Suprapubic skin (tissue), 3 donors: ENCODE data around the gene LIN28A.

ENCODE experiments used
- CTCF ChIP-seq, 2 donors: fragments of 200-600 bp in 1 of 2; fragments of 450-650 bp in 1 of 2; sonication (generic) in 1 of 2; IDR thresholded peaks; one replicate each; pipeline ENCODE4 v1.5.1; 2016 to 2019; ENCODE audit warnings: antibody characterized with exemption in 2 of 2, mild to moderate bottlenecking in 1 of 2, moderate library complexity in 1 of 2
- POLR2A ChIP-seq, 2 donors: fragments of 450-650 bp; IDR thresholded peaks; one replicate each; pipeline ENCODE4 v1.6.1; 2017; ENCODE audit warnings: antibody characterized with exemption in 2 of 2, mild to moderate bottlenecking in 2 of 2, moderate library complexity in 2 of 2

DNA sequence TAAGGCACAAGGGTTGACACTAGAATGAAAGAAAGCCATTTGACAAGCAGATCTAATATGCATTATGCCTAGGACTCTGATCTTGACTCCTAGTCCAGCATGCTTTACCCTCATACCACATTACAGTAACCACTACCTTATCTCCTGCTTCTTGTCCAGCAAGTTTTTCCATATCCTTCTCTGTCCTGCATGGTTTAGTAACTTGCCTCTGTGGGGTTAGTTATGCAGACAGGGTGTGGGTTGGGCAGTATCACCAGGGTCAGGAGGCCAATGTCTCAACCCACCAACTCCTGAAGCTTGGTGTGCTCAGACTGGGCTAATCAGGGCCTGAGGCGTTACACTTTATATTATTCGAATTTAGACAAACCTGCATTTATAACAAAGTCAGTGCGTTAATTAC is 40.3 kb downstream of the LIN28A start:
- TF ChIP-seq CTCF (IDR thresholded peaks at IDR 0.05) (no peak), POLR2A (IDR thresholded peaks at IDR 0.05) (no peak)
